HG03095 (cell line): ENCODE results near the gene CHSY1.

Experiments
- ATAC-seq: cut with Tn5 transposase; IDR thresholded peaks from one replicate; pipeline ENCODE4 v1.9.1; 2021; ENCODE audit warnings: moderate library complexity; ENCODE audit not compliant: unreplicated experiment

Gene CHSY1

DNA sequence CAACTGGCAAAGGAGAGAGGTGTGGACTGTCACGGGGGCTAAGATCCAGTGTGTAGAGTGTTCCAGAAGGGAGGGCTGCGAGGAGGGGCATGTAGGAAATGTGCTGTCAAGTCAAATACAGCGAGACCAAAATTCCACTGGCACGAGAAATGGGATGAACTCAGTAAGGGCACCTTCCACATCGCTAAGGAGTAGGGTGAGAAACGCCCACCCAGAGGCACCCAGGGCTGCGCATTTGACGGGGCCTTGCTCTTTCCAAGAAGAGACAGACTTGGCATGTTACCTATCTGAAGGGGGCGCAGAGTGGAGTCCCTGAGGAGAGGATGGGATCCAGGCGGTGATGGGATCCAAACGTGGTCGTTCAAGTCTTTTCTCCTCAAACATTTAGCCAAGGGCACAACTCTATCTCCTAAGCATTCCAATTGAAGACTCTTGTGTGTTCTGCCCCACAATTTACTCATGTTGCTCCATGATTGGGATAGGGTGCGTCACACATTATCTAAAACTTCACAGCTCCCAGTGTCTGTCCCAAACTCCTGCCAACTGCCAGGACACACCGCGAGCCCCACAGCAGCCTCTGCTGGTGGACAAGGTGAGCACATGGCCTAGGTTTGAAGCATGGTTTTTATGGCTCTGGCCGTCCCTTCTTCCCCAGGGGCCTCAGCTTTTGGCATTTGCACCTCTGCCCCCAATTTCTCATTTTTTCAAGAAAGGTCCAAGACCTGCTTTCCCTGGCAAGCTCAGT, 17.8 kb upstream of the CHSY1 start:
- ATAC-seq, result no peak

DNA sequence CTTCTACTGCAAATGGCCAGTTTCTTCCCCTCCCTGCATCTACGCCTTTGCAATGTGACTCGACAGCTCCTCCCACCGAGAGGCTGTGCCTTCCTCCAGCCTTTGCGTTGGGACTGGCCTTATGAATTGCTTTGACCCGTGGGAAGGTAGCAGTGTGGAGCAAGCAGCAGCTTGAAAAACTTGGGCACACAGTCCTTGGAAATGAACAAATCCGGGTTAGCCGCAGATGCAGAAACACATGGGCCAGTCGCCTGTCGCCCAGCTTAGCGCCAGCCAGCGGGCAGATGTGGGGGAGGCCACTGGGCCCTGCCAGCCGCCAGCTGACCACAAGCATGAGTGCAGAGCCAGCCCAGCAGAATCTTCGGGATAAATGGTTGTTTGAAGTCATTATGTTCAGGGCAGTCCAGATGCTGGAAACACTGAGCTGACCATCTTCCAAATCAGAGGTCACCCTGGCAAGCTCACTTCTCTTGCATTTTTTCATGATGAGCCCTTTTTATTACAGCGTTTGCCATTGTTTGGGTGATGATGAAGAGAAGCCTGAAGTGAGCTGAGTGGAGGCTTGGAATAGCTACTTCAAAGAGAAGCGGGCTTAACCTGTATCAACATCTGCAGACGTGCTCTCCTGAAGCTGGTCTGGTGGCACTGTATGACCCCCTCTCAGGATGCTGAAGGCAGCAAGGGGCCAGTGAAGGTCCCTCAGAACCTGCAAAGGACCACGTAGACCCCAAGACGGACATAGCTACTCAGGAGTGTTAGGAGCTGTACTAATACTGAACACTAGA, 15.7 kb upstream of the CHSY1 start:
- ATAC-seq, result no peak

- ATAC-seq, result no peak
Measured at GRCh38 chr15:101266787-101267186, 14.9 kb upstream of the CHSY1 start.

GRCh38 chr15:101266034-101266433, 14.2 kb upstream of the CHSY1 start:
- no peak for ATAC-seq

GRCh38 chr15:101264911-101265641, 13.2 kb upstream of the CHSY1 start:
- ATAC-seq, result peak; percentile 48

- no peak for ATAC-seq
Measured at GRCh38 chr15:101264011-101264410, 12.2 kb upstream of the CHSY1 start.

GRCh38 chr15:101262551-101262950, 10.7 kb upstream of the CHSY1 start:
- ATAC-seq, result no peak

DNA sequence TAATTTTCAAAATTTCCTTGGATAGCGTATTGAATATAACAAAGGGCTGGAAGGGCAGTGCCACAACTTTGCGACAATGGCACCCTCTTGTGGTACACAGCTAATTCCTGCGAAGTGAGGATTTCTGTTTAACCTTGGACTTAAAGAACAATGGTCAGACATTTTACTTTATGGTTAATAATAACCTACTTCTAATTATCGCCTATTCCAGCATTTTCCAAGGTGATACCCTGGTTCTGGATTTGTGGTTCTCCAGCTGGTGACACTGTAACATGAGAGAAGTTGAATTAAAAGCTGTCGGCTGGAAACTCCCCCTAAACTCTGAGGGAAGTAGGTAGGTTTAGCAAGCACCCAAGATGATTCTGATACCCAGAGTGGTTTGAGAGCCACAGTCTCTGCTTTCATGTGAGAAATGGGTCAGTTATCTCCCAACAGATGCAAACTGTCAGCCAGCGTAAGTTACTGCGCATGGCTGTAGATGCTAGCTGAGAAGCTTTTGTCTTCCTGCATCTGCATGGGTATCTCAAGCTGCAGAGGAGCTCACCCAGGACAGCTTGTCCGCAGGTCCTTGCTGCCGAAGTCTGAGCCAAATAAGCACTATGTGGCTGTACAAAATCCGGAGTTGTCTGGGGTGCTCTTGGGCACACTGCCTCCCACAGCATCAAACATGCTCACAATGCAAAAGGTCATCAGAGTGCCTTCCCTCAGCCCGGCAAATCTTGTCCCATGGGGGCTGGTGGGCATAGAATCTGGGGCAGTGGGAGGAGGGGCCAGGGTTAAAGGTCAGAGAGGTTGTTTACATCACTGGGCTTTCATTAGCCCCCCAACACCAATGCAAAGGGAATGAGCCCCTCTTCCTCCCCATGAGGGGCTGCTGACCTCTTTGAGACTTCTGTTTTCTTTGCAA, 6.6 kb upstream of the CHSY1 start:
- peak; percentile 49 for ATAC-seq

DNA sequence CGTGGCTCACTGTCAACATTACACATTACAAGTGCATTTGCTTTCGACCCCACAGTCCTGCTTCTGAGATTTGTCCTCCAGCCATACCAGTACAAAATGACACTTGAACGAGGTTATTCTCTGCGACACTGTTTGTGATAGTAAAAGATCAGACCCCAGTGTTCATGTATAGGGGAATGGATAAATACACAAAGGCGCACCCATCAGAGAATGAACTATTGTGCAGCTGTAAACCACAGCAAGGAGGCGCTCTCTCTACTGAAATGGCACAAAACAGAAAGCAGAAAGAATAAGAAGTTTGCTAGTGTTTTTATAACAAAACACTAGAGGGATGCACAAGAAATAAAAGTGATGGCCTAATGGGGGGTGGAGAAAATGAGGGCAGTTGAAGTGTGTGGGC, 4.9 kb upstream of the CHSY1 start:
- no peak for ATAC-seq

GRCh38 chr15:101255615-101256241, 3.9 kb upstream of the CHSY1 start:
- ATAC-seq, result no peak

DNA sequence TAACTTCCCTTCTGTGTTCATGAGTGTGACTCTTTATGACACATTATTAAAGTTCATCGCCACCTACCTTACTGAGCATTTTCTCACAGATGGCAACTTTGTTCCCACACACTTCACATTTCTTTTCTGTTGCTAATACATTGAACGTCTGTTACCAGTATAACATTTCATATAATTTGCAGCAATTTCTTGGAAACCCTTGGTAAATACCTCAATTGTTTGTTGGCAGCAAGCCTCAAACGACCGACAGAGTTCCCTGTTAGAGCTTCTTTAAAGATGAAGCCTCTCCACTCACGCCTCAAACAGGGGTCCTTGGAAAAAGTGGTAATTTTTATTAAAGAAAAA, 3.2 kb upstream of the CHSY1 start:
- ATAC-seq, result no peak

DNA sequence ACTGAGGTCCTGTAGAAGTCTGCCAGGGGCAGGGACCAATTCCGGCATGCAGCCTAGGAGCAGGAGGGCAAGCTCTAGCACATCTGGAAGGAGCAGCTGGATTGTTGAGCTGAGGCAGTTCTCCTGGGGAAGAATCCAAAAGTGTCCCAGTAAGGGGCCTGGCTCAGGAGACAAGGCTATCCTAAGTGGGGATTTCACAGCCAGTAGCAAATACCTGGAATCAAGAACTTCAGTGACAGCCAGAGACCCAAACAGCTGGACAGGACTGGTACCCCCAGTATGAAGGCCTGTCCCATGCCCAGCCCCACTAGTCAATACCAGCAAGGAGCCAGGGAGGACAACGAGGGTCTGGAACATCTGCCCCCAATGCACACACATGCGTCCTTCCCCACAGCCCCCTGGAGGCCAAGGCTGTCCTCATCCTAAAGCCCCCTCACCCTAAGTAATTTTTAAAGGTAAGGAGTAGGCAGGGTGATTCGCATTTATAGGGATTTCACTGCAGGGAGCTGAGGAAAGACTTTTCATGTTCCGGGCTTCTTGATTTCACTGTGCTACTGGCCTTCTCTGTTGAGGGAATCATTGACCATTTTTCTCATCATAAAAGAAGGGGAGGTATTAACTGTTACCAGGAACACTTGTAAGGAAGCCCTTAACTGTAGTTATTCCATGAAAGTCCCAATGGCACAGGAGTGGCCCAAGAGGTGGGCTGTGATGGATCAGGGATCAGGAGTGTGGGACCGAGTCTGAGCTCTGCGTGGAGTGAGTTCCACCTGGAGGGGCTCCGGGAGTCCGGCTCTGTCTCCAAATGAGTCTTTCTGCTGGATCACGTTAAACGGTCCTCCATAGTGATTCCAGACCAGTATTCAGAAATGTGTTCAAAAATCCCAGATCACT, 2.6 kb upstream of the CHSY1 start:
- no peak for ATAC-seq

DNA sequence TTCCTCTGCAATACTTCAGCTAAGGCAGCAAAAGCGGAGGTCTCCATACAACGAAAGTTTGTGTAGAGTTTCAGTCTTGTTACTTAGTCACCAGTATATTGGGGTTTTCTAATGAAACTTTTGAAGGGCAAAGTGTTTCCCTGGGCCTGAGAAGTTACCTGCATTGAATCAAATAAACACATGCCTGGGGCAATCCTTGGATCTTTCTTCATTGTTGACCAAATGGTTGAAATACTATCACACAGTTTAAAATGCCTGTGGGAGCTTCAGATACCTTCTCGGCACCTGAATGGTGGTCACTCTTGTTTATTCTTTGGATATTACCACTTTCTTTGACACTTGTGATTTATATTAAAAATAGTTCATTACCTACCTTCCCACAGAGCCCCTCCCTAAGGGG, 988 bp upstream of the CHSY1 start:
- no peak for ATAC-seq

DNA sequence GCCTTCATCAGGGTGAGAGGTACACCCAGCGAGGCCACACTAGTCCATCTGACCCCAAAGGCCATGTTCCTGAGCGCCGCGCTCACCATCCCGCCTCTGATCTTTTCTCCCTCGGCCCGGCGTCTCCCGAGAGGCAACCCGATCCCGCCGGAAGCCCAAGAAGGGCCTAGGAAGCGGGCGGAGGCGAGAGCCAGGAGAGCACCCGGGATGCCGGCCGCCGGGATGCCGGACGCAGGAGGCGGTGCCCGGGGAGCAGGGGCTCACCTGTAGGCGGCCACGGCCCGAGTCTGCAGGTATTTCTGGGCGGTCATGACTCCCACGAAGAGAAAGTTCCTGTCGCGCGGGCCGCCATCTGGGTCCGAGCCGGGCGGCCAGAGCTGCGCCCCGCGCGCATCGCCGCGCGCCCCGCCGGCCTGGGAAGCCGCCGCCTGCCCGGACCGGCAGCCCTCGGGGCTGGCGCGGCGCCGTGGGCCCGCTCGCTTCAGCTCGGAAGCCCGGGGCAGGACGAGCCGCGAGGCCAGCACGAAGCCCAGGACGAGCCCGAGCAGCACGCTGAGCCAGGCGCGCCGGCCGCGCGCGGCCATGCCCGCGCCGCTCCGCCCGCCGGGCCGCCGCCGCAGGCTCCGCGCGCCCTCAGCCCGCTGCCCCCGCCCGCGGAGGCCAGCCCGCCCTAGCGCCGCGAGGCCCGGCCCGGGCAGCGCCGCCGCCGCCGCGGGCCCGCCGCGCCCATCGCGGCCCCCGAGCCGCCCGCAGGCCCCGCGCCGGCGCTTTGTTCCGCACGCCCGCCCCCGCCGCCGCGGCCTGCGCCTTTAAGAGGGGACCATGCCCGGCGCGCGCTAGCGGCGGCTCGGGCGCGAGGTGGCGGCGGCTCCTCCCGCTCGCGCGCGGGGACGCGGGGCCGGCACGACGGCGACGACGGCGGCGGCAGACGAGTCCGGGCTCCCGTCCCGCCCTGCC, 697 bp downstream of the CHSY1 start:
- ATAC-seq, result peak; percentile 19

DNA sequence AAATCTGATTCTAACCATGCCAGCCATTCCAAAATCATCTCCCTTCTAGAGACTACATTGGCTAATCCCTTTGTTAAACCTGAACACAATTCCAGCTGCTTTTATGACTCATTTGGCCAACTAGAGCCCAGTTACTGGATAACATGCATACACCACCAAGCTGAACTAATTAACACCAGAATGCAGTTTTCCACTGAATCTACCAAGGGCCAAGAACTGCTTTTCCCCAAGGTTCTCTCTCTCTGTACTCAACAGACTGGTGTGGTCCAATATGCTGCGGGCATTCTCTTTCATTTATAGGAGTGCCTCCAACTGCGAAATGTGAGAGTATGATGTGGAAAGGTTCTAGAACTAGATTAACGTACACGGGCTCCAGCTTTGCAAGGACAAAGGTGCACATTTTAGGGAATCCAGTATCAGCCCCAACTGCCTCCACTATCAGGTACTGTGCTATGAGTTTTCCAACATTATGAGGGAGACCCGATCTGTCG, 1.5 kb downstream of the CHSY1 start:
- ATAC-seq, result no peak

GRCh38 chr15:101248274-101248673, 3.6 kb downstream of the CHSY1 start:
- ATAC-seq, result no peak

DNA sequence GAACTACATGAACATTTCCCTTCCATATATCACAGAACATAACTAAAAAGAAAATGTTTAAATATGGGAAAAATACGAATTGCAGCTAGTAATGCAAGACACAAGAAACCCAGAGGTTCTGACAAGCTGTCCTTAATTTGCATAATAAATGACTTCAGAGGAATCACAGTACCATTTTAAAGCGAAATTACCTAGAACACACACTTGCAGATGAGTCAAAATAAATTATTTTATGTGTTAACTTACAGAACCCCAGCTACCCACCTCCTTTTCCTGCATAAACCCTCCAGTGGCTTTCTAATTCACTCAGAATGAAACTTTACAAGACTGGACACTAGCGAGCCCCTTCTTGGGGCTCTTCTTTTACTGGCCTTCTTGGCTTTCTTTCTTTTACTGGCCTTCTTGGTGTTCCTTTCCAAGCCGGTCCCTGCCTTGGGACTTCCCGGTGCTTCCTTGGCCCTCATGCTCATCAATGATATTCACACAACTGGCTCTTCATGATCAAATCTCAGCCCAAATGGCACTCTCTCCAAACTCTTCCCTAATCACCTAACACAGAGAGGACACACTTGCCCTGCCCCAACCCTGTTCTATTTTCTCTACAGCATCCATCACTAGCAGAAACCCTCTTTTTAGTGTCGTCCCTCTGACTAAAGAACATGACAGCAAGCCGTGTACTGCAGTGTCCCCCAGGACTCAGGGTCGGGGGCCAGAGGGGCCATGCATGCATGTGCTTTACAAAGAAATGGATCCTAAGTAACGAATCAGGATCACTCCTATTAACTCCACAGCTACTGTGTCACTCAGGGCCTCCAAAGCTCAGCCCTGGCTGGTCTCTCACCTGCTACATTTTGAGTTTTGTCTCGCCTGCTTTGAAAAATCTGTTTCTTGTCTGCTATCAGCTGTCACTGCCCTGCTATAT, 4.8 kb downstream of the CHSY1 start:
- ATAC-seq, result no peak
